T1000 (cell line): ENCODE measurements around the gene OR4K17.
"Not testable (repeated sequence)": the region's sequence is repeated elsewhere in the genome, so short reads cannot be mapped to it uniquely, and the experiment has no call there.

Experiments used
- DNase-seq: peaks from one replicate; lab custom pipeline; 2025; ENCODE audit warnings: mixed read lengths; lab: John Stamatoyannopoulos, UW

The OR4K17 gene

GRCh38 chr14:20110438-20110837 lies at the start of gene OR4K17:
Gene OR4K17 (plus strand): TSS chr14:20110739. CDS start chr14:20117500, 6,761 bp downstream.
- no peak for DNase-seq

GRCh38 chr14:20092050-20092449 lies 18.5 kb upstream of the OR4K17 start:
- DNase-seq: no peak

- no peak for DNase-seq
Measured at GRCh38 chr14:20093442-20093841, 17.1 kb upstream of the OR4K17 start.

GRCh38 chr14:20098926-20099770 lies 11.4 kb upstream of the OR4K17 start:
- DNase-seq: not testable (repeated sequence)

GRCh38 chr14:20112321-20112720 lies 1.8 kb downstream of the OR4K17 start:
- no peak for DNase-seq

- no peak for DNase-seq
Measured at GRCh38 chr14:20116748-20117147, 6.2 kb downstream of the OR4K17 start.

- no peak for DNase-seq
Measured at GRCh38 chr14:20118795-20119194, 8.3 kb downstream of the OR4K17 start.

GRCh38 chr14:20138520-20138919 lies 28.0 kb downstream of the OR4K17 start, which contains the start of gene OR4N5:
Gene OR4N5 (plus strand): TSS chr14:20138820. CDS start chr14:20143736, 4,916 bp downstream.
- DNase-seq: no peak

- DNase-seq: no peak
Measured at GRCh38 chr14:20143911-20144310, 33.4 kb downstream of the OR4K17 start.

GRCh38 chr14:20144820-20145219 lies 34.3 kb downstream of the OR4K17 start:
- no peak for DNase-seq

GRCh38 chr14:20164462-20164861 lies 53.9 kb downstream of the OR4K17 start:
- no peak for DNase-seq

- DNase-seq: no peak
Measured at GRCh38 chr14:20167091-20167490, 56.6 kb downstream of the OR4K17 start.

- DNase-seq: not testable (repeated sequence)
Measured at GRCh38 chr14:20169852-20170251, 59.3 kb downstream of the OR4K17 start.
